ENCODE measurements around the gene TSPAN1. TPM values are rescaled to one million over a fixed set of nuclear protein-coding genes. Genes with fewer than 3 reads are reported as not detected.

The TSPAN1 gene
- total RNA-seq, 4 donors from 2014 or later = 1.0 to 11.0 (median 1.7) TPM

DNA sequence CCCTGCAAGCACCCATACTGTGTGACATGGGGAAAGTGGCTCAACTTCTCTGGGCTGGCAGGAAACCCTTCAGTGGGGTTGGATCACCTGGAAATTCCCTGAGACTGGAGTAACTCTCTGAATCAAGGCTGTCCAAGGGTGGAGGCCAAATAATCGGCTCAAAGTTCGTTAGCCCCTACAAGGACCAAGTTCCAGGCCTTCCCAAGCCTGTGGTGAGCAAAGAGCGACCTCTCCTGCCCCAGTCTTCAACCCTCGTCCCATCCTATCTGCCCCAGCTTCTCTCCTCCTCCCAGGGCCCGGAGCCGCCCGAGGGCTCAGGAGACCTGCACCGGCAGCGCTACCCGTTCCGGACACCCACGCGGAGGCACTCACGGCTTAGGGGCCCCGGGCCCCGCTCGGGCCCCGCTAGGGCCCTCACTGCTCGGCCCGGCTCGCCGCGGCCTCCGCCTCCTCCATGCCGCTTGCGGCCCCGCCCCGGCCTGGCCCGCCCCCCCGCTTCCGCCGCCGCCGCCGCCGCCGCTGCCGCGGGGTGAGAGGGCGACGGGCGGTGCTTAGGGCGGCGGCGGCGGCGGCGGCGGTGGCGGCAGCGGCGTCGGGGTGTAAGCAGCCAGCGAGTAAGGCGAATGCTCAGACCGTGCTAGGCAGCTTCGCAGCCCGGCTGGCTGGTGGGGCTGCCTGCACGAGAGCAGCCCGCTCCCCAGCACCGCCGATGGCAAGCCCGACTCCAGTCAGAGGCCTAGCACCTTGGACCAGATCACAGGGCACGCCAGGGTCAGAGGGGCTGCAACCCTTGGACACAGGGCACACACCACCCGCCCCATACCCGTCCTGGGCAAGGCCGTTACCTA is 23.3 kb downstream of the TSPAN1 start, which contains the start of gene POMGNT1:
POMGNT1 (minus strand) TSS at position 471 of the 848 bp plus-strand sequence. CDS start 613 bp downstream, outside the sequence.
- WGBS, 2 donors (ENCODE audit: low coverage in 1 of 2) = 0% methylated on average over 9 of the region's 67 CpGs; no CpG with 5 or more reads in 1 of the 2 donors
- ATAC-seq = peak; percentile 94
- peak within 1 kb of the TSS; percentile 45 to 88 (median 77) for H3K27ac ChIP-seq
- H3K4me1 ChIP-seq = peaks cover 0 to 53% (median 15%) of the 10 kb centered on the region in 3 donors
- peaks cover 0 to 31% of the 10 kb centered on the region in 2 donors for H3K36me3 ChIP-seq
- H3K4me3 ChIP-seq = peak within 1 kb of the TSS; percentile 57 to 68
- H3K9me3 ChIP-seq = no peaks in the 10 kb centered on the region
- no peaks in the 10 kb centered on the region for H3K27me3 ChIP-seq
- peak; percentile 46 for TF ChIP-seq POLR2AphosphoS5 (IDR thresholded peaks at IDR 0.05)
- no peak for TF ChIP-seq EP300 (IDR thresholded peaks at IDR 0.05)
- TF ChIP-seq, protein P1, sequence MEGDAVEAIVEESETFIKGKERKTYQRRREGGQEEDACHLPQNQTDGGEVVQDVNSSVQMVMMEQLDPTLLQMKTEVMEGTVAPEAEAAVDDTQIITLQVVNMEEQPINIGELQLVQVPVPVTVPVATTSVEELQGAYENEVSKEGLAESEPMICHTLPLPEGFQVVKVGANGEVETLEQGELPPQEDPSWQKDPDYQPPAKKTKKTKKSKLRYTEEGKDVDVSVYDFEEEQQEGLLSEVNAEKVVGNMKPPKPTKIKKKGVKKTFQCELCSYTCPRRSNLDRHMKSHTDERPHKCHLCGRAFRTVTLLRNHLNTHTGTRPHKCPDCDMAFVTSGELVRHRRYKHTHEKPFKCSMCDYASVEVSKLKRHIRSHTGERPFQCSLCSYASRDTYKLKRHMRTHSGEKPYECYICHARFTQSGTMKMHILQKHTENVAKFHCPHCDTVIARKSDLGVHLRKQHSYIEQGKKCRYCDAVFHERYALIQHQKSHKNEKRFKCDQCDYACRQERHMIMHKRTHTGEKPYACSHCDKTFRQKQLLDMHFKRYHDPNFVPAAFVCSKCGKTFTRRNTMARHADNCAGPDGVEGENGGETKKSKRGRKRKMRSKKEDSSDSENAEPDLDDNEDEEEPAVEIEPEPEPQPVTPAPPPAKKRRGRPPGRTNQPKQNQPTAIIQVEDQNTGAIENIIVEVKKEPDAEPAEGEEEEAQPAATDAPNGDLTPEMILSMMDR (IDR thresholded peaks at IDR 0.05) = peak in 1 of 4 experiments; percentile 29
- TF ChIP-seq POLR2A (IDR thresholded peaks at IDR 0.05) = peak; percentile 53 to 56

DNA sequence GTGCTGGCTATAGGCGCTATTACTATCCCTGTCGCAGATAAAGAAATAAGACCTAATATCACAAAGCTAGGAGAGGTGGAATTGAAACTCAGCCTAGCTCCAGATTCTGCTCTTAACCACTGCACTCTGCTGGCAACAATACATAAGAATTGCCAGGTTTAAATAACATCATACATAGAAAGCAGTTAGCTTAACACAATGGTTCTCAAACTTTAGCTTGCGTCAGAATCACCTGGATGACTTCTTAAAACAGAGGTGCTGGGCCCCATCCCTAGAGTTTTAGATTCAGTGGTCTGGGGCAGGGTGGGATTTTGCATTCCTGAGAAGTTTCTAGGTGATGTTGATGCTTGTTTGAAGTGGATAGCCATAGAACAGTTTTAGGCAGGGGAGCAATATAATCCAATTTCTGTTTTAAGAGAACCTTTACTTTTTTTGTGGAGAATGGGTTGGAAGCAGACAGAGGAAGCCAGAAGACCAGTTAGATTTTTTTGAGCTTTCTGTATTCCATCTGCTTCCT is 24.4 kb downstream of the TSPAN1 start:
- H3K27me3 ChIP-seq = no peaks in the 10 kb centered on the region
- peaks cover 0 to 20% of the 10 kb centered on the region in 2 donors for H3K36me3 ChIP-seq
- ATAC-seq = no peak
- peak overlapping the region in 2 of 4 donors; percentile 77 to 88 for H3K27ac ChIP-seq
- TF ChIP-seq POLR2AphosphoS5 (IDR thresholded peaks at IDR 0.05) (no peak), EP300 (IDR thresholded peaks at IDR 0.05) (no peak), POLR2A (IDR thresholded peaks at IDR 0.05) (no peak)
- TF ChIP-seq, protein P1 (IDR thresholded peaks at IDR 0.05) = no peak
- H3K4me1 ChIP-seq = peaks cover 0 to 60% (median 15%) of the 10 kb centered on the region in 3 donors
- no peaks in the 10 kb centered on the region for H3K9me3 ChIP-seq
- H3K4me3 ChIP-seq = peak overlapping the region in 1 of 2 donors; percentile 57
- WGBS, 2 donors (ENCODE audit: low coverage in 1 of 2) = 88 to 91% methylated on average over 1 to 3 of the region's 3 CpGs

DNA sequence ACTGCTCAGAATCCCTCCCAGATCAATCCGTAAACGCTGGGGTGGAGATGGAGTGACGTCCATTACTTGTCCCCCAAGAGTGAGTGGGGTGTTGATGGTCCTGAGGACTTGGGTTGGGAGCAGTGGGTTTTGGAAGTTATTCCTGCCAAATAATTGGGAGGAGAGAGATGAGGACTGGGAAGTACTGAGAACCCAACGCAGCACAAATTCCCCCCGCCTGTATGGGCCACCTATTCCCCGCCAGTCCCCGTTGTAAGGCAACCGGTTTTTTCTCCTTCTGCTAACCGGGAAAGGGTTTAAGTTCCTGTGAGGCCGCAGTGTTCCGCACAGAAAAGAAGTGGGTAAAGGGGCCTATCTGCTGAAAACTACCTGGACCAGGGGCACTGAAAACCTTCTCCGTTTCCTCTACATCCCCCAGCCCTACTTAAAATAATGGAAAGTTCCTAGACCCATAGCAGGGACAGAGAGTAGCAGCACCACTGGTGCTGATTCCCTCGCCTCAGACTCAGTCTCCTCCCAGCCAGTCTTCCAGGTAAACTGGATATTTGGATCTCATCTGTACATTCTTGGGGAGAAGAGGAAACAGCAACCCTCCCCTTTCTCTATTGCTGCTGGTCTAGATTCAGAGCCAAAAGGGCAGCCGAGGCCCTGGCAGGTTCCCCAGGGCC is 29.0 kb downstream of the TSPAN1 start:
- Histone ChIP-seq H3K4me3 (peak overlapping the region; percentile 55 to 90), H3K4me1 (peaks cover 0 to 52% (median 17%) of the 10 kb centered on the region in 3 donors), H3K27me3 (no peaks in the 10 kb centered on the region), H3K36me3 (peaks cover 0 to 11% of the 10 kb centered on the region in 2 donors), H3K27ac (peak overlapping the region; percentile 55 to 91 (median 86)), H3K9me3 (no peaks in the 10 kb centered on the region)
- WGBS, 2 donors (ENCODE audit: low coverage in 1 of 2) = 8 to 17% methylated on average over 5 to 12 of the region's 14 CpGs
- ATAC-seq = peak; percentile 29
- TF ChIP-seq EP300 (IDR thresholded peaks at IDR 0.05) = no peak
- TF ChIP-seq POLR2AphosphoS5 (IDR thresholded peaks at IDR 0.05) = no peak
- TF ChIP-seq POLR2A (IDR thresholded peaks at IDR 0.05) = no peak
- TF ChIP-seq, protein P1 (IDR thresholded peaks at IDR 0.05) = no peak

DNA sequence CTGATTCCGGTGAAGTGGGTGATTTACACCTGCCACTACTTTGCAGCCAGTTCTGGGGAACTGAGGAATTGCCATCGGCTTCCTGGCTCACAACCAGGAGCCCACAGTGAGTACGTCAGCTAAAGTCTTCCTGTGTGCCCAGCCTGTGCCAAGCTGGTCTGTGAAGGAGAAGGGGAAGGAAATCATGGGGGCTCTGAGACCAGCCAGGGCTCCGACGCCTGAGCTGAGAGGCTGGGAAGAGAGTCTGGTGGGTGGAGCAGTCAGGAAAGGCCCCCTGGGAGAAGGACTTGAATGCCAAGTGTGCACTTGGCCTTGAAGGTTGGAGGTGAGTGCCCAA is 29.5 kb downstream of the TSPAN1 start:
- ATAC-seq = peak; percentile 32
- H3K4me1 ChIP-seq = peaks cover 0 to 47% (median 13%) of the 10 kb centered on the region in 3 donors
- peak overlapping the region; percentile 55 to 91 (median 86) for H3K27ac ChIP-seq
- 0% methylated on average over 1 of the region's 5 CpGs; no CpG with 5 or more reads in 1 of the 2 donors for WGBS, 2 donors (ENCODE audit: low coverage in 1 of 2)
- H3K36me3 ChIP-seq = peaks cover 0 to 16% of the 10 kb centered on the region in 2 donors
- H3K9me3 ChIP-seq = no peaks in the 10 kb centered on the region
- peak overlapping the region; percentile 55 to 90 for H3K4me3 ChIP-seq
- TF ChIP-seq EP300 (IDR thresholded peaks at IDR 0.05) = no peak
- TF ChIP-seq, protein P1 (IDR thresholded peaks at IDR 0.05) = no peak
- no peak for TF ChIP-seq POLR2AphosphoS5 (IDR thresholded peaks at IDR 0.05)
- no peak for TF ChIP-seq POLR2A (IDR thresholded peaks at IDR 0.05)
- no peaks in the 10 kb centered on the region for H3K27me3 ChIP-seq

All from gastroesophageal sphincter (tissue), 4 donors.